Suprapubic skin (tissue), 4 donors: ENCODE measurements around the gene TYW1.
"Not testable (repeated sequence)": the region's sequence is repeated elsewhere in the genome, so short reads cannot be mapped to it uniquely, and the experiment has no call there.

Experiments used
- CTCF ChIP-seq, 2 donors: fragments of 200-600 bp in 1 of 2; fragments of 450-650 bp in 1 of 2; sonication (generic) in 1 of 2; IDR thresholded peaks; one replicate each; pipeline ENCODE4 v1.5.1; 2016 to 2019; ENCODE audit warnings: antibody characterized with exemption in 2 of 2, mild to moderate bottlenecking in 1 of 2, moderate library complexity in 1 of 2
- EP300 ChIP-seq: sonication (generic); formaldehyde crosslinking; IDR thresholded peaks from one replicate; pipeline ENCODE4 v1.6.1; 2017; ENCODE audit warnings: antibody characterized with exemption
- POLR2A ChIP-seq, 2 donors: fragments of 450-650 bp; IDR thresholded peaks; one replicate each; pipeline ENCODE4 v1.6.1; 2017; ENCODE audit warnings: antibody characterized with exemption in 2 of 2, mild to moderate bottlenecking in 2 of 2, moderate library complexity in 2 of 2
- POLR2AphosphoS5 ChIP-seq, 3 donors: sonication (generic); formaldehyde crosslinking; IDR thresholded peaks; one replicate each; pipeline ENCODE4 v1.6.1; 2017; ENCODE audit warnings: antibody characterized with exemption in 3 of 3

DNA sequence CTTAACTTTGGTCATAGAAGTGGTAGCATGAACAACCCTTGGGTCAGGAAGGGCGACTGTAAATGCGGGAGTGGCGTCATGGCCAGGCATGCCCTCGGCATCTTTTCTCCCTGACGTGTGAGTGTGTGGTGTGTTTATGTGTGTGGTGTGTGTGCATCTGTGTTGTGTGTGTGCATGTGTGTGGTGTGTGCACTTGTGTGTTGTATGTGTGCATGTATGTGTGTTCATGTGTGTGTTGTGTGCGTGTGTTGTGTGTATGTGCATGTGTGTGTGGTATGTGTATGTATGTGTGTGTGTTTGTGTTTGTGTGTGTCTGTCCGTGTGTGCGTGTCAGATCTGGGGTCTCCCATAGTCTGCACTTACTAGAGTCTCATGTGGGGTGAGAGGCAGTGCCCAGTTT lies 192.5 kb downstream of the TYW1 start:
- not testable (repeated sequence) for TF ChIP-seq CTCF (IDR thresholded peaks at IDR 0.05); POLR2AphosphoS5 (IDR thresholded peaks at IDR 0.05); POLR2A (IDR thresholded peaks at IDR 0.05); EP300
